HG03095 (cell line): Measurements from ENCODE around the gene TNIK.

Source experiments
- ATAC-seq: cut with Tn5 transposase; IDR thresholded peaks from one replicate; pipeline ENCODE4 v1.9.1; 2021; ENCODE audit warnings: moderate library complexity; ENCODE audit not compliant: unreplicated experiment

Gene TNIK

GRCh38 chr3:171157286-171157685, 302.9 kb downstream of the TNIK start:
- no peak for ATAC-seq

DNA sequence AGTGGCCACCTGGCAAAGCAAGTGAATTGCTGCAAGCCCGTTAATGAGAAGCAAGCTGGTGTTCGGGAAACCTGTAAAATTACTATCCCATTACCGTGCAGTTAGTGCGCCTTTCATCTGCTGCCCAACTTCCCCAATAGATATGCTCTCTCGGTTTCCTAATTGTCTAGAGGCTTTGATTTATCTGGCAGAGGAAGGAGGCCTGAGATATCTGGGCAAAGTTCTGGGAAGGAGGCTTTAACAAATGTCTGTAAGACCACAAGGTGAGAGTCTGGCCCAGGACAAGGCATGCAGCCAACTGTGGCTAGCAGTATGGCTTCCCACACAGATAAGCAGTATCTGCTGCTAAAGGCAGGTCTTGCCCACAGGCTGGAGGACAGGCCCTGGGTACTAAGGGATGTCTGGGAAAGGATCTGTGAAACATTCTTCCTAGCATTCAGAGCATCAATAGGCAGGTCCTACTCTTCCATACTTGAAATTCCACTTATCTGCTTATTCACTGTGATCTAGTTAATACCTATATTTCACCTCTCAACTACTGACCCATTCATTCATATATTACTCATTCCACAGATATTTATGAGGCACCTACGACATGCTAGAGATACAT, 303.7 kb downstream of the TNIK start:
- no peak for ATAC-seq

DNA sequence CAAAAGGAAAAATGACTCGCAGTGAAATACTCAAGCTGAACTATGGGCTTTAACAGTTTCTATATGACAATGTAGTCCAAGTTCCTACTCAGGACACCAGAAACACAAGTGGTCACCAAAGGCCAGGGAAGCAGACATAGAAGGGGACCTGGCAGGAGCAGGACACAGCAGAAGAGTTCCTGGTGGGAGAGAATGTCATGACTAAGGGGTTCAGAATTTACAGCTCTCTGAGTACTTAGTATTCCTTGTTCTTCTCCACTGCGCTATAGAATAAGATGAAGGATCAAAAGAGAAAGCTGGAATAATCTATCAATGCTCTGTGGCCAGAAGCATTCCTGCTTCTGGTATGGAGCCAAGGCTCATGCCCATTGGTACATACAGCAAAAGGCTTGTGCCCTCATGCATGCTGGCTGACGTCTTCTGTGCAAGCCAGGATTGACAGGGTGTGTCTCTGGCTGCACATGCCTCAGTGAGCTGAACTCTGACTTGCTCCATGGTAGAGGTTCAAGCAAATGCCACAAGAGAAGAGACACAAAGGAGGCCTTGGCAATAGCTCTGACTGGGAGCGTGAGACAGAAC, 305.0 kb downstream of the TNIK start:
- no peak for ATAC-seq

GRCh38 chr3:171150945-171151344, 309.3 kb downstream of the TNIK start:
- no peak for ATAC-seq

GRCh38 chr3:171149526-171150116, 310.6 kb downstream of the TNIK start:
- ATAC-seq: no peak

GRCh38 chr3:171145798-171146197, 314.4 kb downstream of the TNIK start:
- ATAC-seq: no peak

DNA sequence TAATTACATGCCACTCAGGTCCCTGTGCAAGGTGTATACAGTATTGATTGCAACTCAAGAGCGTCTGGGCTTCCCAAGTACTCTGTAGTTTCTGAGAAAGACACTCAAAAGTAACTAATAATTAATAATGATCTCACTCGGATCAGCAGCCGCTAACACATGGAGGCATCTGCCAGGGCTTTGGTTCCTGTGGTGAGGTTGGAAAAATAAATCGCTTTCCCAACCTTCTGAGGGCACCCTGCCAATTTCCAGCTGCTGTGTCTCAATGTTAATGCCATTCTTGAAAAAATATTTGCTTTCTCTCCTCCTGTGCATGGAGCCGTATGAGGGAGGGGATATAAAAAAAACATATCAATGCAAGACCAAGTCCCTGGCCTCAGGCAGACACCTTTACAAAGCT, 317.2 kb downstream of the TNIK start:
- no peak for ATAC-seq

DNA sequence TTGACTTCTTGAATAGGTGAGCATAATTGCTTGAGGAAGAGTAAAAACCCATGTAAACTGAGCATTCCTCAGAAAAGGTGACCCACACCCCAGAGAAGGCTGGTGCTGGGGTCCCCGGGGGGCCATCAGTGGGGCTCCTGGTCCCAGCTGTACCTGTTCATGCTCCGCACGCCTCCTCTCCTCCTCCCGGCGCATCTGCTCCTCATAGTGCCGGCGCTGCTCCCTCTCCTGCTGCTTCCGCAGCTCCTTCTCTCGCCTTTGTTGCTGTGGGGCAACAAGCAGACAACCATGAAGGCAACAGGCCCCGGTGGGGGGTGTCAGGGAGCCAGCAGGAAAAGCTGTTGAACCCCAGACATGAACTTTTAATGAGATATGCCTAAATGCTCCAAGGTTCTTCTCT, 320.0 kb downstream of the TNIK start:
- ATAC-seq: no peak

DNA sequence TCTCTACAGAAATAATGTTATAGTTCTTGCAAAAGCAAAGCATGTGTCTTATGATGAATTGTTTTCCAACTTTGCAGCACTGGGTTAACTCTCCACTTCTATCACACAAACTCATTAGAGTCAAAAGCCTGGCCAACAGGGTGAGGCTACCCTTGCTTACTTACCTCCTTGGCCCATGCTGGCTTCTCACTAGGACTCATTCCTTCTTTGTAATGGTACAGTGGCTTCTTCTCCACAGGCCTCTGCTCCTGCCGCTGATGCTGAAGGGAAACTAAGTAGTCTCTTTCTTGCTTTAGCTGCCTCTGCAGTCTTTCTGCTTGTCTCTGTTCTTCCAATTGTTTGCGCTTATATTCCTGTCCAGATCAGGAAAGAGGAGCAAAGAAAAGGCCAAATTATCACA, 322.2 kb downstream of the TNIK start:
- no peak for ATAC-seq

DNA sequence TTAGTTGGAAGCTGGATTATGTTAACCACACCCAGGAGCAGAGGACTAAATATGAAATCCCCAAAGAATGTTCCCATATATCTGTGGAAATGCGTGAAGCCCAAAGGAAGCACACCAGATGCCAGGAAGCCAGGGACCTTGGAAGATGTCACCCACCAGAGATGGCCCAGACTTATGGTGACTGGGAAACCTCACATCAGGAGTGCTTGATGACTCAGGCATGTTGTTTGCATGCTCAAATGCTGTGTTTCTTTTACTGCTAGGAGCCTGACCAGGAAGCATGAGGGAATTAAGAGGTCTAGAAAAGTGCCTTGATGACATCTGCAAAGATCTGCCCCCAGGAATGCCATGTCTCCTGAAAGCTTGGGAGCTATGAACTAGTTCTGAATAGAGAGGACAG, 324.7 kb downstream of the TNIK start:
- no peak for ATAC-seq

DNA sequence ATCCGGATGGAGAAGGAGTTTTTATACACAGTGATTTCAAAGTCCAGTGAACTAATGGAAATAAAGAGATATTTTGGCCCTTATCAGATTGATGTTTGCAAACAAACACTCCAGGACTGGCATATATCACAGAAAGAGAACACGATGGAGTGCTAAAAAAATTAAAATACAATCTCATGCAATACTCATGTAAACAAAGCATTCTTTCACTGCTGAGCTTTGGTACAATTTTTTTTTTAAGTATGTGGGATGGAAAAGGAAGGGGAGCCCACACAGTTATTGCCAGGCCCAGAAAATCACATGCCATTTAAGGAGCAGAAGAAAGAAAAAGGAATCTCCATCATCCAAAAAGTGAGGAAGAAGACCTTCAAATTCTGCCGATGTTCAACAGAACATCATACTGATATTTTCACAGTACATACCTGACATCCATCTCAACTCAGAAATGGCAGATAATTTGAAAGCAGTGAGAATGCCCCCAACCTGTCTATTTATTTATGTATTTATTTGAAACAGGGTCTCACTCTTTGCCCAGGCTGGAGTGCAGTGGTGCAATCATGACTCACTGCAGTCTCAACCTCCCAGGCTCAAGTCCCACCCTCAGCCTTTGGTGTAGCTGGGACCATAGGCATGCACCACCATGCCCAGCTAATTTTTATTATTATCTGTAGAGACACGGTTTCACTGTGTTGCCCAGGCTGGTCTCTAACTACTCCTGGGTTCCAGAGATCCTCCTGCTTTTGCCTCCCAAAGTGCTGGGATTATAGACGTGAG, 326.2 kb downstream of the TNIK start:
- ATAC-seq: no peak

DNA sequence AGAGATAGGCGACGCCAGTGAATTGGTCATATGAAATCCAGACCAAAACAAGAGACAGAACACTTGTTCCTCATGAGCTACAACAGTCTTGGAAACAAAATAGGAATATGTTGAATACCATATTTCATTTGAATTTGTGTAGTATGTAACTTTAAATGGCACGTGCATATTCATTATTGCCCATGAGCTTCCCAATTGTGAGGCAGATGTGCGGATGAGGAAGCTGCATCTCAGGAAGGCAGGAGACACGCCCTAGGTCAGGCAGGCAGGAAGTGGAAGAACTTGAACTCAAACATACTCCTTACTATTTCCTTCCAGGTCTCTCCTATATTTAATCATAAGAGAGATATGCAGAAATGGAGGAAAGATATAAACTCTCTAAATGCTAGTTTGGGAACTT, 326.9 kb downstream of the TNIK start:
- ATAC-seq: no peak

GRCh38 chr3:171132873-171133272, 327.3 kb downstream of the TNIK start:
- no peak for ATAC-seq

GRCh38 chr3:171129827-171130226, 330.4 kb downstream of the TNIK start:
- ATAC-seq: no peak

GRCh38 chr3:171127611-171128010, 332.6 kb downstream of the TNIK start:
- ATAC-seq: no peak

DNA sequence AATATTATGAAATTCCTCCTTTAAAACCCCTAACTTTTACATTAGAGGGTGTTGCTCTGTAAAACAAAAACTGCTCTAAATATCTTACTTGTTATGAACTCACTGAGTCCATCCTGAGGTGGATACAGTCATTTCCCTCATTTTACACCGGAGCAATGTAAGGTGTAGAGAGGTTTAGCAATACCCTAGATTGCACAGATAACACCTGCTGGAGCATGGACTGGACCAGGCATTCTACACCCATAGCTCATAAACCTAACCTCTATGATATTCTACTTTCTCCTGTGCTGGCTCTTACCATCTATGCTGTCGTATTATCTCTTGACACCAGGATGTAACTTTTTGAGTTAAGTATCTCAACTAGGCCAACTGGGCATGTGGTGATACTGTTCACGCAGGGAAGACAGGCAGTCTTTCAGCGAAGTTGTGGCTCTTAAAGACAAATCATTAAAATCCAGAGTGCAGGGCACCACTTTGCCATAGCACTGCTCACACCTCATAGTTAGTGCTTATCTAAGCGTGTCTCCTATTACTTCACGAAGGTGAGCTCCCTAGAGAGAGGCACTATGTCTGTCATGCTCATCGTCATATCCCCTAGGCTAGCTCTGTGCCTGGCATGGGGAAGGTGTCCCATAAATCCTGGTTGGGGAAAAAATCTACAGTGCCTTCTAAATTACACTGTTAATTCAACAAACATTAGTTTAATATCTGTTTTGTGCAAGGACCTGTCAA, 333.6 kb downstream of the TNIK start:
- ATAC-seq: no peak

DNA sequence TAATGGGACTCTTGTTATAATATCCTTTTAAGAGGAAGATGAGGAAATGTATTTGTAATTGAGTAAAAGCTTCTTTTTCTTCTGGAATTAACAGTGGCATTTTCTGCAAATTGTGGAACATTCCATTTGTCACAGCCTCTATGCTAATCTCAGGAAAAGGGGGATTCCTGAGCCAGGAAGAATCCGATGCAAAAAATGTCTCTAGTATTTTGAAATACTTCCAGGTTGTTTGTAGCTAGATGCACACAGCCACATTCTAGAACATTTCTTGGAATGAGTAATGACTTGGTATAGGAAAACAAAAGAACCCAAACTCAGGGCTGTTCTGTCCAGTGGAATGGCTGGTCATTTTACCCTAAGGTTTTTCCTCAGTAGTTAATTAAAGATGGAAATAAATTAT, 335.2 kb downstream of the TNIK start:
- ATAC-seq: no peak

- ATAC-seq: no peak
Measured at GRCh38 chr3:171123915-171124314, 336.3 kb downstream of the TNIK start.

DNA sequence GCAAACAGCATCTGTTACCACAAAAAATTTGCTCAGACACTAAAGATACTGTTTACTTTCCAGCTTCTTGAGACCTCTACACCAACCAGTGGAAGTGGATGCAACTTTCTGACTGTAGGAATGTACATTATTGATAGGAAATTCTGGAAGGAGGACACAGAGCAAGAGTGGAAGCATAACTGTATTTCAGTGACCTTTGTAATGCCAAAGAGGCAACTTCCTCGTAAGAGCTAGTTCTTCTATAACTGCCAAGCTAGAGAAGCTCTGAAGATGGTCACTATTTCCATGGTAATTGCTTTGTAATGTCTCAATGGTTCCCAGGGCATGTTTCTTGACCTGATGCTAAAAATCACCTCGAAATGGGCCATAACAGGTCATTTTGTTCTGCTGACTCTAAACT, 337.3 kb downstream of the TNIK start:
- ATAC-seq: no peak

GRCh38 chr3:171122240-171122639, 338.0 kb downstream of the TNIK start:
- ATAC-seq: no peak

GRCh38 chr3:171121801-171122200, 338.4 kb downstream of the TNIK start:
- ATAC-seq: no peak
